Ascending aorta (tissue), 2 donors: ENCODE measurements around the gene TRABD2B. TPM values are rescaled to one million over a fixed set of nuclear protein-coding genes. Genes with fewer than 3 reads are reported as not detected.
A peak's percentile ranks its signal among the peaks of the same experiment; 100 is the strongest.

Source experiments
- DNase-seq, 2 donors: peaks; one replicate each; pipeline ENCODE4 v3.0.0-alpha.2; 2019; ENCODE audit warnings: low spot score in 2 of 2
- H3K27ac ChIP-seq, 2 donors: fragments of 200-600 bp; sonication (generic); one replicate each; pipeline ENCODE4 v1.5.1; 2016 to 2017; ENCODE audit warnings: mild to moderate bottlenecking in 1 of 2
- H3K27me3 ChIP-seq: fragments of 200-600 bp; sonication (generic); one replicate; pipeline ENCODE4 v1.5.1; 2017
- H3K36me3 ChIP-seq, 2 donors: fragments of 200-600 bp; sonication (generic); one replicate each; pipeline ENCODE4 v1.5.1; 2016
- H3K4me1 ChIP-seq, 2 donors: fragments of 200-600 bp; sonication (generic); one replicate each; pipeline ENCODE4 v1.5.1; 2016 to 2017; ENCODE audit warnings: mild to moderate bottlenecking in 1 of 2
- H3K4me3 ChIP-seq, 2 donors: fragments of 200-600 bp; sonication (generic); one replicate each; pipeline ENCODE4 v1.5.1; 2016 to 2017; ENCODE audit warnings: mild to moderate bottlenecking in 1 of 2
- H3K9me3 ChIP-seq, 2 donors: fragments of 200-600 bp; sonication (generic); one replicate each; pipeline ENCODE4 v1.5.1; 2016
- intact Hi-C: fragments of 100-400 bp; cut with DNase I; formaldehyde crosslinking; loops from one replicate; pipeline ENCODE4 v1.15.1; 2023
- total RNA-seq: library from RNA; depleted of rRNA; stranded (reverse); fragments of >200 nt; gene quantifications from one replicate; pipeline ENCODE4 v1.1.0, GENCODE V29; 2016
- TF ChIP-seq, protein P1 (sequence below), 3 experiments: fragments of 200-600 bp in 2 of 3; fragments of 450-650 bp in 1 of 3; sonication (generic) in 2 of 3; IDR thresholded peaks; one replicate each; pipeline ENCODE4 v1.5.1; 2016 to 2019; ENCODE audit warnings: antibody characterized with exemption in 3 of 3, mild to moderate bottlenecking in 1 of 3, moderate library complexity in 1 of 3

Gene TRABD2B
- total RNA-seq, 1 donor from 2014 or later: 7.9 TPM

DNA sequence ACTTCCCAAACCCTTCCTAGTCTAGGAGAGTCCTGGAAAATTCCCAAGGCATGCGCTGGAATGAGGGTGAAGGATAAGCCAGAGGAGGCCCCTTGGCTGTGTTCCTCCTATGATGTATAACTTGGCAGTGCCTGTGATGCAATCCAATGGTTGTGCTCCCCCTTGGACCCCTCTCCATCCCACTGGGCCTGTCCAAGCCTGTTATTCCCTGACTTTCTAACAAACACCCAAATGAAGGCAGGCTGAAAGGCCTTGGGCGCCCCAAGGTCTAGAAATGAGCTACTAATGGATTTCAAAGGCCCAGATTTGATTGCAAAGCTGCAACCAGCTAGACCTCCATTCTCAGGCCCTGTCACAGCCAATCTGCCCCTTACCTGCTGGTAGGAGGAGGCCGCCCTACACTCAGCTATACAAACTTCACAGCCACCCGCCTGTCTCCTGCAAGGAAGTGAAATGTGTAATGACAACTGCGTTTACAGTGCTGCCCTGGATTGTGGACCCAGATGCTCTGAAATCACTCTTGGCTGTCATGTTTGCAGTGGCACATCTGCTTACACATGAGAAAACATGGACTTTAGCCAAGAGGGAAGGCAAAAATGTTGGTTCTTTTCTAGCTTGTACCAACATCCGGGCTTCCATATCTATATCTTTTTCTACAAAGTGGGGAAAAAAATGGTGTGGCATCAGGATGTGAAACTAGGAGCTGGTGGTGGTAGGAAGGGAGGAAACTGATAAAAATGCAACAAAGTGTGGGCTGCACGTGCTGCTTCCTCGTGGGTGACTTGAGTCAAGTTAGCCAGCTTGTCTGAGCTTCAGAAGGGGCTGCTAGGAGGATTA, 130.4 kb downstream of the TRABD2B start:
- H3K27ac ChIP-seq: no peak overlapping the region
- TF ChIP-seq, protein P1, sequence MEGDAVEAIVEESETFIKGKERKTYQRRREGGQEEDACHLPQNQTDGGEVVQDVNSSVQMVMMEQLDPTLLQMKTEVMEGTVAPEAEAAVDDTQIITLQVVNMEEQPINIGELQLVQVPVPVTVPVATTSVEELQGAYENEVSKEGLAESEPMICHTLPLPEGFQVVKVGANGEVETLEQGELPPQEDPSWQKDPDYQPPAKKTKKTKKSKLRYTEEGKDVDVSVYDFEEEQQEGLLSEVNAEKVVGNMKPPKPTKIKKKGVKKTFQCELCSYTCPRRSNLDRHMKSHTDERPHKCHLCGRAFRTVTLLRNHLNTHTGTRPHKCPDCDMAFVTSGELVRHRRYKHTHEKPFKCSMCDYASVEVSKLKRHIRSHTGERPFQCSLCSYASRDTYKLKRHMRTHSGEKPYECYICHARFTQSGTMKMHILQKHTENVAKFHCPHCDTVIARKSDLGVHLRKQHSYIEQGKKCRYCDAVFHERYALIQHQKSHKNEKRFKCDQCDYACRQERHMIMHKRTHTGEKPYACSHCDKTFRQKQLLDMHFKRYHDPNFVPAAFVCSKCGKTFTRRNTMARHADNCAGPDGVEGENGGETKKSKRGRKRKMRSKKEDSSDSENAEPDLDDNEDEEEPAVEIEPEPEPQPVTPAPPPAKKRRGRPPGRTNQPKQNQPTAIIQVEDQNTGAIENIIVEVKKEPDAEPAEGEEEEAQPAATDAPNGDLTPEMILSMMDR (IDR thresholded peaks at IDR 0.05): no peak
- intact Hi-C loops: no loop called here
- DNase-seq: no peak
- no peaks in the 10 kb centered on the region for H3K9me3 ChIP-seq
- H3K4me1 ChIP-seq: peaks cover 0 to 6% of the 10 kb centered on the region in 2 donors
- H3K4me3 ChIP-seq: no peak overlapping the region
- no peaks in the 10 kb centered on the region for H3K27me3 ChIP-seq
- H3K36me3 ChIP-seq: no peaks in the 10 kb centered on the region

DNA sequence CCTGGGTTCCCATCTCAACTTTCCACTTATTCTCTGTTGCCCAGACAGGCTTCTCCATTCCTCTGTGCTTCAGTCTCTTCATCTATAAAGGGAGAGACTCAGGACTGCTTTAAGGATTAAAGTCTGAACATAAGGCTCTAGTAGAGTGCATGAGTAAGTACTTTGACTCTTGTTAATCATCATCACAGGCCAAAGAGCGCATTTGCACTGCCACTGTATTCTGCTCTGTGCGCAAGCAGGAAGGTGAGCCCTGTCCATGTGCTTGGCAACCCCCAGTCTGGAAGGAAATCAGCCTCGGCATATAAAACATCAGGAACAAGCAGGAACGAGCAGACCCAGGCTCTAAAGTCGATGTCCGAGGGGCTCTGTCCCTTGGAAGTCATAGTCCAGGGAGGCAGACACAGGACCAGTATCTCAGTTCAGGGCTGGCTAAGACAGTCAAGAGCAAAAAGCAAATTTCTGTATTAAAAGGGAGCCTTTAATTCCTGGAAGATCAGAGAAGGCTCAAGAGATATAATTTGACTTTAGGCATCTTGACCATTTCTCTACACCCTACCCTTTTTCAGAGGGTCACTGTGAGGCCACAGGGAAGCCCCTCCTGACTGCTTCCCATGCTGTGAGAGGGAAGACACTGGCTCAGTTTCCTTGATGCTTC, 131.2 kb downstream of the TRABD2B start:
- Histone ChIP-seq H3K36me3 (no peaks in the 10 kb centered on the region), H3K27me3 (no peaks in the 10 kb centered on the region), H3K4me3 (no peak overlapping the region), H3K9me3 (no peaks in the 10 kb centered on the region), H3K4me1 (no peaks in the 10 kb centered on the region), H3K27ac (no peak overlapping the region)
- no peak for DNase-seq
- TF ChIP-seq, protein P1 (IDR thresholded peaks at IDR 0.05): no peak
- intact Hi-C loops: no loop called here

DNA sequence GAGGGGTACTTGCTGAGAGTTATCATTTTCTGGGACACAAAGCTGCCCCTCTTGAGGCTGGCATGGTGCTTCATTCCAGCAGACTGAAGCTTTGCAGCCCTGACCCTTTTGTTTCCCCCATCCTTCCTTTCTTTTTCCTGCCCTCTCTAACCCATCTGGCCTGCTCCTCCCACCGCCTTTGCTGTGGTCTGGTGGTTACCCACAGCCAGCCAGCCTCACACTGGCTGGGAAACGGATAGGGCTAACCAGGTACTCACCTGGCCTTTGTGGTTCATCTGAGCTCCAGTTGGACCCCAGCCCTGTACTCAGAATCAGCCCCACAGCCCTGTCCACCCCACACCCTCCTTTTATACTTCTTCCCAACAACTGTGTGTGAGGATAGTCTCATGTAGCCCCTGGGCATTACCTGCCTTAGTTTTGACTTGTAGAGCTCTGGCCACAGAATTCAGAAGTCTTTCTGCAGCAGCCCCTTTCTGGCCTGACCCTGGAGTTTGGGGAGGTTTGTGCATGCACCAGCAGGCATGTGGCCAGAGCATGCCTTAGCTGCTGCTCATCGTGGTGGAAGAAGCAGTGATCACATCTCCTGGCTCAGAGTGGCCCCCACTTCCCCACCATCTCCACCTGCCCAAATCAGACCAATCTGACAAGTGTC, 138.0 kb downstream of the TRABD2B start:
- Histone ChIP-seq H3K27me3 (no peaks in the 10 kb centered on the region), H3K4me3 (no peak overlapping the region), H3K9me3 (no peaks in the 10 kb centered on the region), H3K27ac (no peak overlapping the region), H3K4me1 (no peaks in the 10 kb centered on the region), H3K36me3 (no peaks in the 10 kb centered on the region)
- DNase-seq: peak in 1 of 2 donors; percentile 30
- intact Hi-C loops: no loop called here
- TF ChIP-seq, protein P1 (IDR thresholded peaks at IDR 0.05): no peak

DNA sequence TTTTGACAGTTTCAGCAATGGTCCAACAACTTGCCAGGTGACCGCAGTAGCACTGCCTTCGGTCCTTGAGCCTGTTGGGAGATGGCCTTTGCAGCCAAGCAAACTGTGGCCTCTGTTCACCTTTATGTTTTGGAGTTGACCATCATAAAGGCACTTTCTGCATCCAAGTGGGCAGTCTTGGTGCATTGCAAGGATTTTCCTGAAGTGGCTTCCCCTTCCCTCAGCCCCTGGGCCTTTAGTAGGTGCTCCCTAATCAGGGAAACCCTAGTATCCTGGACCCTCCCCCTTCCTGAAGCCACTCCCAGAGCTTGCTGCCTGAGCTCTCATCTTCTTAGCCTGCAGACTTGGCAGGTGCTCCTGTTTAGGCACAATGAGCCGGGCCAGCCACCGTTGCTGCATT, 140.2 kb downstream of the TRABD2B start:
- H3K4me1 ChIP-seq: no peaks in the 10 kb centered on the region
- no peak overlapping the region for H3K27ac ChIP-seq
- H3K36me3 ChIP-seq: no peaks in the 10 kb centered on the region
- TF ChIP-seq, protein P1 (IDR thresholded peaks at IDR 0.05): no peak
- H3K4me3 ChIP-seq: no peak overlapping the region
- H3K9me3 ChIP-seq: no peaks in the 10 kb centered on the region
- intact Hi-C loops: no loop called here
- H3K27me3 ChIP-seq: no peaks in the 10 kb centered on the region
- DNase-seq: peak in 1 of 2 donors; percentile 1

DNA sequence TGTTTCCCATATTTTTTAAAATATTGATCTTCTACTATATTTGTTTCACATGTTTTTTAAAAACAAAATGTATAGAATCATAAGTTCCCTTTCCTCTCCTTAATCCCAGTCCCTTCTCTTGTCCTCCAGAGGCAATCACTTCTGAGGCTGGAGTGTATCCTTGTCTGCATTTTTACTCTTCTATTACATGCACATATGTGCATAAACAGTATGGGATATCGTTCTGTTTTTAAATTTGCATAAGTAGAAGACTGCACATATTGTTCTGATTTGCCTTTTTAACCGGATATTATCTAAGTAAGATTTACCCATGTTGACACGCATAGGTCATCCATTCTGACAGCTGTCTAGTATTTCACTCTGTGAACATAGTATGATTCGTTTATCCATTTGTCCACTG, 142.0 kb downstream of the TRABD2B start:
- Histone ChIP-seq H3K27me3 (no peaks in the 10 kb centered on the region), H3K9me3 (no peaks in the 10 kb centered on the region), H3K36me3 (no peaks in the 10 kb centered on the region), H3K4me1 (no peaks in the 10 kb centered on the region), H3K27ac (no peak overlapping the region), H3K4me3 (no peak overlapping the region)
- DNase-seq: no peak
- intact Hi-C loops: no loop called here
- TF ChIP-seq, protein P1 (IDR thresholded peaks at IDR 0.05): no peak
